HepG2 (cell line): ENCODE measurements around the gene BIN1. TPM values are rescaled to one million over a fixed set of nuclear protein-coding genes. Genes with fewer than 3 reads are reported as not detected.

ENCODE experiments used
- ATAC-seq: fragments of 200-7000 bp; cut with Tn5 transposase; 3 replicates; pipeline ENCODE4 v1.9.1; 2020; ENCODE audit warnings: mild to moderate bottlenecking, moderate library complexity
- BruUV-seq: library from RNA; stranded (reverse); fragments of 400-500 nt; replicated peaks from 2 replicates; lab custom pipeline; 2021; lab: Mats Ljungman, UMichigan
- CTCF ChIA-PET: fragments of 300-600 bp; formaldehyde crosslinking; extraction: SDS; loops from one replicate; lab custom pipeline; 2021; ENCODE audit warnings: low total read pairs, inconsistent platforms, low intra/inter-chr PET ratio; lab: Yijun Ruan, JAX
- POLR2A ChIA-PET: fragments of 350-600 bp; sonication (Branson Sonifier 250); formaldehyde crosslinking; loops from one replicate; lab custom pipeline; 2020; ENCODE audit warnings: antibody characterized with exemption, inconsistent platforms; lab: Yijun Ruan, JAX
- DNase-seq: peaks from one replicate; pipeline ENCODE4 v3.0.0-alpha.2; 2015; ENCODE audit warnings: low spot score
- FAIRE-seq: peaks from 3 replicates; lab custom pipeline; 2011; peaks lifted over from hg19 to GRCh38; lab: Jason Lieb, UNC
- H2AFZ ChIP-seq: one replicate; pipeline ENCODE4 v1.6.1; 2011; ENCODE audit warnings: low read length, inconsistent platforms
- H3K27ac ChIP-seq: fragments of 300-600 bp; 3 replicates; pipeline ENCODE4 v1.8.0; 2011; ENCODE audit warnings: mixed run types, mild to moderate bottlenecking, mixed read lengths, low read length, inconsistent platforms; ENCODE audit not compliant: insufficient read depth; ENCODE audit errors: extremely low read length
- H3K27me3 ChIP-seq, 2 experiments: fragments of 200-600 bp in 1 of 2; 2 replicates in 1 of 2; 3 replicates in 1 of 2; pipeline versions ENCODE4 v1.6.0 to v1.8.0; 2011; ENCODE audit warnings: low read length in 2 of 2, mild to moderate bottlenecking in 2 of 2, moderate library complexity in 2 of 2, inconsistent platforms in 1 of 2; ENCODE audit not compliant: insufficient read depth in 2 of 2, control insufficient read depth in 1 of 2
- H3K36me3 ChIP-seq, 2 experiments: fragments of 200-600 bp in 1 of 2; replicated peaks in 1 of 2; 2 replicates in 1 of 2; 3 replicates in 1 of 2; pipeline versions ENCODE4 v1.5.1 to v1.8.0; 2011; ENCODE audit warnings: low read length in 2 of 2, inconsistent platforms in 1 of 2; ENCODE audit not compliant: insufficient read depth in 2 of 2, control insufficient read depth in 1 of 2
- H3K4me1 ChIP-seq: 2 replicates; pipeline ENCODE4 v1.5.1; 2012; ENCODE audit warnings: low read length, inconsistent platforms; ENCODE audit not compliant: insufficient read depth
- H3K4me2 ChIP-seq: 2 replicates; pipeline ENCODE4 v1.6.0; 2011; ENCODE audit warnings: low read depth, low read length, inconsistent platforms
- H3K4me3 ChIP-seq, 3 experiments: fragments of 200-600 bp in 1 of 3; sonication (generic), shearing (Covaris generic) in 1 of 3; replicated peaks in 1 of 3; 2 replicates each; pipeline ENCODE4 v1.5.1; 2011 to 2016; ENCODE audit warnings: low read length in 3 of 3, inconsistent platforms in 2 of 3, low read depth in 2 of 3, mild to moderate bottlenecking in 2 of 3, control low read depth in 1 of 3, mixed read lengths in 1 of 3; ENCODE audit not compliant: insufficient read depth in 1 of 3
- H3K79me2 ChIP-seq: one replicate; pipeline ENCODE4 v1.6.1; 2011; ENCODE audit warnings: low read length, inconsistent platforms; ENCODE audit not compliant: insufficient read depth
- H3K9ac ChIP-seq: 2 replicates; pipeline ENCODE4 v1.6.0; 2011; ENCODE audit warnings: mild to moderate bottlenecking, low read depth, low read length, inconsistent platforms; ENCODE audit not compliant: insufficient read depth
- H3K9me3 ChIP-seq: 2 replicates; pipeline ENCODE4 v1.5.1; 2012; ENCODE audit warnings: mild to moderate bottlenecking, low read length
- H4K20me1 ChIP-seq: 2 replicates; pipeline ENCODE4 v1.6.0; 2011; ENCODE audit warnings: inconsistent platforms, mild to moderate bottlenecking, low read length, moderate library complexity; ENCODE audit not compliant: insufficient read depth
- ZC3H4 ChIP-seq: sonication (generic); formaldehyde crosslinking; IDR thresholded peaks from 2 replicates; pipeline ENCODE4 v1.4.0; 2020; ENCODE audit warnings: missing genetic modification reagents, borderline replicate concordance
- ZNF768 ChIP-seq: sonication (generic); formaldehyde crosslinking; IDR thresholded peaks from 2 replicates; pipeline ENCODE4 v1.4.0; 2020; ENCODE audit warnings: missing genetic modification reagents
- WGBS: methylation state at CpG from one replicate; pipeline ENCODE4 v1.1.6; 2017; ENCODE audit warnings: low lambda C conversion rate; 5-methylcytosine and 5-hydroxymethylcytosine counted together
- in situ Hi-C: cut with HindIII; loops from 2 replicates; pipeline ENCODE4 v1.10.0; 2017; ENCODE audit warnings: low pct_unique_long_range_greater_than_20kb; ENCODE audit not compliant: extremely low pct_ligation_motif_present
- intact Hi-C: fragments of 100-400 bp; cut with micrococcal nuclease; formaldehyde crosslinking; loops from one replicate; pipeline ENCODE4 v1.10.0; 2022; ENCODE audit not compliant: unreplicated experiment
- polyA plus RNA-seq, 8 experiments: library from polyadenylated mRNA; depleted of rRNA in 3 of 8; stranded (reverse) in 7 of 8; unstranded in 1 of 8; fragments of >200 nt; fragmentation: Illumina TruSeq in 4 of 8; extraction: Trizol in 4 of 8; gene quantifications; 2 replicates each; pipeline versions ENCODE4 v1.2.1 to v1.2.3, GENCODE V29; 2011 to 2016; ENCODE audit warnings: low read depth in 4 of 8, missing spikeins in 1 of 8, mixed read lengths in 1 of 8; ENCODE audit not compliant: insufficient read depth in 1 of 8
- total RNA-seq, 5 experiments: library from RNA; depleted of rRNA; stranded (reverse); fragments of >200 nt; fragmentation: Illumina TruSeq; extraction: Trizol; gene quantifications; 2 replicates each; pipeline ENCODE4 v1.2.3, GENCODE V29; 2016; ENCODE audit warnings: low read depth in 1 of 5
- TF ChIP-seq, protein P1 (sequence below): sonication (generic); formaldehyde crosslinking; IDR thresholded peaks from 2 replicates; pipeline ENCODE4 v1.4.0; 2020; ENCODE audit warnings: missing genetic modification reagents

The BIN1 gene
- total and polyA plus RNA-seq, 2 of the 13 experiments (the other 11 are each of a cell fraction or from before 2014, with no cell fraction given), result 0.93 to 1.2 TPM

- no peak for TF ChIP-seq ZC3H4 (CRISPR knock-in tag)
Observed at GRCh38 chr2:127087791-127088495, 19.0 kb downstream of the BIN1 start (continued).

- H3K4me1 ChIP-seq, result peaks cover 10% of the 10 kb centered on the region
- no peak overlapping the region for H3K4me2 ChIP-seq
- no peak overlapping the region for H3K9ac ChIP-seq
- DNase-seq (no peak), FAIRE-seq (no peak), ATAC-seq (no peak)
- H4K20me1 ChIP-seq, result no peaks in the 10 kb centered on the region
- in situ Hi-C loops, result no loop called here
- no peak overlapping the region for H3K27ac ChIP-seq
- POLR2A ChIA-PET, result no interaction called here
- WGBS, result 44% methylated on average over 24 of the region's 24 CpGs
- intact Hi-C loops, result no loop called here
- no peaks in the 10 kb centered on the region for H3K36me3 ChIP-seq
- TF ChIP-seq, protein P1, sequence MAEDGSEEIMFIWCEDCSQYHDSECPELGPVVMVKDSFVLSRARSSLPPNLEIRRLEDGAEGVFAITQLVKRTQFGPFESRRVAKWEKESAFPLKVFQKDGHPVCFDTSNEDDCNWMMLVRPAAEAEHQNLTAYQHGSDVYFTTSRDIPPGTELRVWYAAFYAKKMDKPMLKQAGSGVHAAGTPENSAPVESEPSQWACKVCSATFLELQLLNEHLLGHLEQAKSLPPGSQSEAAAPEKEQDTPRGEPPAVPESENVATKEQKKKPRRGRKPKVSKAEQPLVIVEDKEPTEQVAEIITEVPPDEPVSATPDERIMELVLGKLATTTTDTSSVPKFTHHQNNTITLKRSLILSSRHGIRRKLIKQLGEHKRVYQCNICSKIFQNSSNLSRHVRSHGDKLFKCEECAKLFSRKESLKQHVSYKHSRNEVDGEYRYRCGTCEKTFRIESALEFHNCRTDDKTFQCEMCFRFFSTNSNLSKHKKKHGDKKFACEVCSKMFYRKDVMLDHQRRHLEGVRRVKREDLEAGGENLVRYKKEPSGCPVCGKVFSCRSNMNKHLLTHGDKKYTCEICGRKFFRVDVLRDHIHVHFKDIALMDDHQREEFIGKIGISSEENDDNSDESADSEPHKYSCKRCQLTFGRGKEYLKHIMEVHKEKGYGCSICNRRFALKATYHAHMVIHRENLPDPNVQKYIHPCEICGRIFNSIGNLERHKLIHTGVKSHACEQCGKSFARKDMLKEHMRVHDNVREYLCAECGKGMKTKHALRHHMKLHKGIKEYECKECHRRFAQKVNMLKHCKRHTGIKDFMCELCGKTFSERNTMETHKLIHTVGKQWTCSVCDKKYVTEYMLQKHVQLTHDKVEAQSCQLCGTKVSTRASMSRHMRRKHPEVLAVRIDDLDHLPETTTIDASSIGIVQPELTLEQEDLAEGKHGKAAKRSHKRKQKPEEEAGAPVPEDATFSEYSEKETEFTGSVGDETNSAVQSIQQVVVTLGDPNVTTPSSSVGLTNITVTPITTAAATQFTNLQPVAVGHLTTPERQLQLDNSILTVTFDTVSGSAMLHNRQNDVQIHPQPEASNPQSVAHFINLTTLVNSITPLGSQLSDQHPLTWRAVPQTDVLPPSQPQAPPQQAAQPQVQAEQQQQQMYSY (CRISPR knock-in tag), result no peak
- 0 out of 2 replicates have a peak, but pooled peaks have one; percentile 15 for TF ChIP-seq ZNF768 (CRISPR knock-in tag)
- H3K4me3 ChIP-seq, result no peak overlapping the region
- H3K27me3 ChIP-seq, result peaks cover 6 to 28% of the 10 kb centered on the region in 2 experiments; a peak in 3 of 5 replicates
- H3K79me2 ChIP-seq, result no peaks in the 10 kb centered on the region
- no peaks in the 10 kb centered on the region for H3K9me3 ChIP-seq
- no peak overlapping the region for H2AFZ ChIP-seq
- CTCF ChIA-PET, result no interaction called here
- BruUV-seq, result no TSS peak
Observed at GRCh38 chr2:127086990-127087790, 19.8 kb downstream of the BIN1 start.
